ENCODE results near the gene INTS15.

Gene INTS15

GRCh38 chr7:6619961-6620360 is 30.1 kb downstream of the INTS15 start:
- no peak for DNase-seq

DNA sequence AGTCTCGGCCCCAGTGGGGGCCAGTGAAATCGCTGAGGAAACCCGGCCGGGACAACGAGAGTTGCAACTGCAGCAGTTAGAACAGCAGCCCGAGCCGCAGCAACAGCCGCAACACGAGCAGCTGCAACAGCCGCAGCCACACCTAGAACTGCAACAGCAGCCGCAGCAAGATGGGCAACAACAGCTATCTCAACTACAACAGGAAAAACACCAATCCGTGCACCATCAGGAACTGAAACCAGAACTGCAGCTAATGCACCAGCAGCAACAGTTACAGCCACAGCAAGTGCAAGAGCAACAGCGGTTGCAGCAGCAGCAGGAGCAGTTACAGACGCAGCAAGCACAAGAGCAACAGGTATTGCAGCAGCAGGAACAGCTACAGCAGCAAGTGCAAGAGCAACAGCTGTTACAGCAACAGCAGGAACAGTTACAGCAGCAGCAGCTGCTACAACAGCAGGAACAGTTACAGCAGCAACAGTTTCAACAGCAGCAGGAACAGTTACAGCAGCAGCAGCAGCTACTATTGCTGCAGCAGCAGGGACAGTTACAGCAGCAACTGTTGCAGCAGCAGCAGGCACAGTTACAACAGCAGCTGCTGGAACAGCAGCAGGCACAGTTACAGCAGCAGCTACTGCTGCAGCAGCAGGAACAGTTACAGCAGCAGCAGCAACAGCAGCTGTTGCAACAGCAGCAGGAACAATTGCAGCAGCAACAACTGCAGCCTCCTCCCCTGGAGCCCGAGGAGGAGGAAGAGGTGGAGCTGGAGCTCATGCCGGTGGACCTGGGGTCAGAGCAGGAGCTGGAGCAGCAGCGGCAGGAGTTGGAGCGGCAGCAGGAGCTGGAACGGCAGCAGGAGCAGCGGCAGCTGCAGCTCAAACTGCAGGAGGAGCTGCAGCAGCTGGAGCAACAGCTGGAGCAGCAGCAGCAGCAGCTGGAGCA is 31.6 kb downstream of the INTS15 start:
- DNase-seq = no peak

DNA sequence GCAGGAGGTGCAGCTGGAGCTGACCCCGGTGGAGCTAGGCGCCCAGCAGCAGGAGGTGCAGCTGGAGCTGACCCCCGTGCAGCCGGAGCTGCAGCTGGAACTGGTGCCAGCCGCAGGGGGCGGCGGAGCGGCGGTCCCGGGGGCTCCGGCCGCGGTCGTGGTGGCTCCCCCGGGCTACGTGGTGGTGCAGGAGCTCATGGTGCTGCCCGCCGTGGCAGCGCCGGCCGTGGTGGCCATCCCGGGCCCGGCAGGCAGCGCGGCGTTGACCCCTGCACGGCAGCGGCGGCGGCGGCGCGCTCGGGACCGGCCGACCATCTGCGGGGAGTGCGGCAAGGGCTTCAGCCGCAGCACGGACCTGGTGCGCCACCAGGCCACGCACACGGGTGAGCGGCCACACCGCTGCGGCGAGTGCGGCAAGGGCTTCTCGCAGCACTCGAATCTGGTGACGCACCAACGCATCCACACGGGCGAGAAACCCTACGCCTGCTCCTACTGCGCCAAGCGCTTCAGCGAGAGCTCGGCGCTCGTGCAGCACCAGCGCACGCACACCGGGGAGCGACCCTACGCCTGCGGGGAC is 32.4 kb downstream of the INTS15 start:
- no peak for DNase-seq

- DNase-seq = peak; percentile 32
Measured at GRCh38 chr7:6623589-6624245, 33.9 kb downstream of the INTS15 start.

DNA sequence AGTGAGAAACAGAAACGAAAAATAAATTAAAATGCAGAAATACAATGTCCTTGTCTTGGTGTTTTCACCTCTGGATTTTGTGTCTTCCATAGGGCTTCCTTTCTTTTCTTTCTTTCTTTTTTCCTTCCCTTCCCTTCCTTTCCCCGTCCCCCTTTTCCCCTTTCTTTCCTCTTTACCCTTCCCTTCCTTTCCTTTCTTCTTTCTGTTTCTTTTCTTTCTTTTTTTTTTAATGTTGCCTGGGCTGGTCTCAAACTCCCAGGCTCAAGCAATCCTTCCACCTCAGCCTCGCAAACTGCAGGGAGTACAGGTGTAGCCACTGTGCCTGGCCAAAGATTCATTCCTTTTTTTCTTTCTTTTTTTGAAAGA is 34.4 kb downstream of the INTS15 start:
- DNase-seq = no peak

- DNase-seq = no peak
Measured at GRCh38 chr7:6628045-6628444, 38.2 kb downstream of the INTS15 start.

- no peak for DNase-seq
Measured at GRCh38 chr7:6630007-6630849, 40.4 kb downstream of the INTS15 start.

DNA sequence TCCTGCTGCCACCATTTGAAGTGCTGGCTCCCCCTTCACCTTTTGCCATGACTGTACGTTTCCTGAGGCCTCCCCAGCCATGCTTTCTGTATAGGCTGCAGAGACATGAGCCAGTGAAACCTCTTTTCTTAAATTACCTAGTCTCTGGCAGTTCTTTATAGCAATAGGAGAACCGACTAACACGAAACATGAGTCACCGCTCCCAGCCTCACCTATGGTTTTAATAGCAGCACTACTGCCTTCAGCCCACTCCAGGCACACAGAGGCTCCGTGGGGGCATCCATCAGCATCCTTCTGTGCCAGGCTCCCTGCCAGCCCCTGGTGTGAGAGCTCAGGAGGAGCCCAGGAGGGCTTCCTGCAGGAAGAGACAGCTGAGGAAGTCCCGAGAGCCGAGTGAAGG is 41.8 kb downstream of the INTS15 start:
- DNase-seq = no peak

GRCh38 chr7:6634021-6634420 is 44.2 kb downstream of the INTS15 start:
- no peak for DNase-seq

- peak; percentile 40 for DNase-seq
Measured at GRCh38 chr7:6634971-6635370, 45.1 kb downstream of the INTS15 start.

GRCh38 chr7:6636741-6637543 is 47.1 kb downstream of the INTS15 start, which contains the start of gene ZNF316:
Gene ZNF316, plus strand, starts transcription at chr7:6637318. Its CDS starts 5,092 bp downstream, at chr7:6642410.
- DNase-seq = peak; percentile 70

DNA sequence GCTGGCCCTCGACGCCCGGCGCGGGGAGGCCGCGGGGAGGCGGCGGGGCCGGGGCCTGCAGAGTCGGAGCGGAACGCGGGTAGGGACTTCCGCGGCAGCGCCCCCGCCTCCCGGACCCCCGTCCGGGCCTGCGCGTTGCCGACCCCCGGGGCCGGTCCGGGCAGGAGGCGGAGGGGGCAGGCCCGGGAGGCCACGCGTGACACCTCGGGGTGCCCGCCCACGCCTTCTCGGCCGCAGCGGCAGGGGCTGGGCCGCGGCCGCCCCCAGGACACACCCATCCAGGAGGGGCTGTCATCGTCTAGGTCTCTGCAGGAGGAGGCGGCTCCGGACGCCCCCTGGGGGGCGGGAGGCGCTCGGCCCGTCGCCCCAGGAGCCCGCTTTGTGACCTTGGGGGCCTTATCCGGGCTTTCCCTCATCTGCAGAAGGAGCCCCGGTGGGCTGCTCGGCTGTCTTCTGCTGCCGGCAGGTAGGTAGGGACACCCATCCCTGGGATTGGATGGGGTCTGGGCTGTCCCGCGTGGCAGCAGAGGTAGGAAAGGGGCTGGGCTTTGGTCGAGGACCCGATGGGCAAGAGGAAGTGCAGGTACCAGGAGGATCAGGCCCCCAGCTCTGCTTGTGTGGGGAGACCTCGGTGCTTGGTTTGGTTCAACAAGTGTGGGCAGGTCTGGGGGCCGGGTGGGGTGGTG is 47.9 kb downstream of the INTS15 start:
- peak; percentile 87 for DNase-seq

DNA sequence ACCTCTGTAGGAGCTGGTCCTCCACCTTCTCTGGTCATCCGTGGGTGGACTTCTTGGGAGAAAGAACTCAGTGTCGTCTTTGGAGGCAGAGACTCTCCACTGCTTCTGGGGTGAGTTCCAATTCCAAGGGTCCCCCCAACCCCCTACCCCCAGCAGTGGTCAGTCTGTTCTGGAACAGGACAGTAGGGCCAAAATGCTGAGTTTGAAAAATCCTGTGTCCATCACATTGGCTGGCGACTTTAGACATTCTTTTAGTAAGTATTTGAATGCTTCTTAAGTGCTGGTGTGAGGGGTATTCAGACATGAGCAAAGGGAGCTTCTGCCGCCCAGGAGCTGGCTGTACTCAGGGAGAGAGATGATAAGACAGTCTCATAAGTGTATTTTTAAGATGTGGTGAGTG is 49.2 kb downstream of the INTS15 start:
- no peak for DNase-seq

GRCh38 chr7:6639627-6640026 is 49.8 kb downstream of the INTS15 start:
- DNase-seq = no peak

GRCh38 chr7:6640246-6640721 is 50.5 kb downstream of the INTS15 start:
- DNase-seq = peak; percentile 58

GRCh38 chr7:6641305-6642035 is 51.6 kb downstream of the INTS15 start:
- no peak for DNase-seq

DNA sequence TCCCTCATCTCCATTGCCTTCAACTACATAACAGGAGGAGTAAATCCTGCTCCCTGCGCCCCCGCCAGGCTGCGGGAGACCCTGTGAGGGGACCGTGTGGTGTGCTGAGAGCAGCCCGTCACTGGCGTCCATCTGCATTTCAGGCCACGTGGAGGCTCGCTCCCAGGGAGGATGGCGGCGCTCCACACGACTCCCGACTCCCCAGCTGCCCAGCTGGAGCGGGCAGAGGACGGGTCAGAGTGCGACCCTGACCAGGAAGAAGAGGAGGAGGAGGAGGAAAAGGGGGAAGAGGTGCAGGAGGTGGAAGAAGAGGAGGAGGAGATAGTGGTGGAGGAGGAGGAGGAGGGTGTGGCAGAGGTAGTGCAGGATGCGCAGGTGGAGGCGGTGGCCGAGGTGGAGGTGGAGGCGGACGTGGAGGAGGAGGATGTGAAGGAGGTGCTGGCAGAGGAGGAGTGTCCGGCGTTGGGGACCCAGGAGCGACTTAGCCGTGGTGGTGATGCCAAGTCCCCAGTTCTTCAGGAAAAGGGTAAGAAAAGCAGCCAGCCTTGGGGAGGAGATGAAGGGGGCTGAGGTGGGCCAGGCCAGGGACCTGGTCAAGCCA is 52.5 kb downstream of the INTS15 start:
- no peak for DNase-seq

DNA sequence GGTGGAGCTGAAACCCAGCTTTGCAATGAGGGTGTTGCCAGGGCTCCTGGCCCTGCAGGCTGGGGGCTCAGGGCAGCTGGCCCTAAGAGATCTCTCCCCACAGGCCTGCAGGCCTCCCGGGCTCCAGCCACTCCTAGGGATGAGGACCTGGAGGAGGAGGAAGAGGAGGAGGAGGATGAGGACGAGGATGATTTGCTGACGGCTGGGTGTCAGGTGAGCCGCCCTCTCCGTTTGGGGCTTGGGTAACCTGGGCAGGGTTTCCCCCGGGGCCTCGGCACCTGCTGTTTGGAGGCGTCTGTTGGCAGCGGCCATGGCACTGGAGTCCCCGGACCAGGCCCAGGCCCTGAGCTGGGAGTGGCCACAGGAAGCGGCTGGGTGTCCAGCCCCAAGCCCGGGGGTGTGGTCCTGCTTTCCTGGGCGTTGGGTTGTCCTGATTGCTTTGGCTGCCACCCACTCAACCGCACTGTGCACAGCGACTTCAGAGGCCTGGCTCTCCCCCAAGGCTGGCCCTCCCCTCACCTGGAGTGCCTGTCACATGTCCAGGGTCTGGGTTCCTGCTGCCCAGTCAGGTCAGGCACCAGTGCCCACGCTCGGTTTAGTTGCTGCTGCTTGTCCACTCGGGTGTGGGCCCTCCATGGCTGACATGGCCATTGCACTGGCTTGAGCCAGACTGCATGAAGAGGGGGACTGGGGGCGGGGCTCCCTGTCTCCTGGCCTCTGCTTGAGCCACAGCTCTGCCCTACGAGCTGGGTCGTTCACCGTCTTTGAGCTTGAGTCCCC is 53.2 kb downstream of the INTS15 start:
- DNase-seq = no peak

GRCh38 chr7:6643915-6644625 is 54.2 kb downstream of the INTS15 start:
- no peak for DNase-seq

All from hematopoietic multipotent progenitor cell treated with erythropoietin and hydrocortisone succinate and interleukin-3 and kit ligand, for 4 days (in vitro differentiated cells).